Femur (tissue), 1 donor: Measurements from ENCODE around the gene PCDHGA1.

Experiments used
- DNase-seq: peaks from one replicate; pipeline ENCODE4 v3.0.0-alpha.2; 2017

Gene PCDHGA1

DNA sequence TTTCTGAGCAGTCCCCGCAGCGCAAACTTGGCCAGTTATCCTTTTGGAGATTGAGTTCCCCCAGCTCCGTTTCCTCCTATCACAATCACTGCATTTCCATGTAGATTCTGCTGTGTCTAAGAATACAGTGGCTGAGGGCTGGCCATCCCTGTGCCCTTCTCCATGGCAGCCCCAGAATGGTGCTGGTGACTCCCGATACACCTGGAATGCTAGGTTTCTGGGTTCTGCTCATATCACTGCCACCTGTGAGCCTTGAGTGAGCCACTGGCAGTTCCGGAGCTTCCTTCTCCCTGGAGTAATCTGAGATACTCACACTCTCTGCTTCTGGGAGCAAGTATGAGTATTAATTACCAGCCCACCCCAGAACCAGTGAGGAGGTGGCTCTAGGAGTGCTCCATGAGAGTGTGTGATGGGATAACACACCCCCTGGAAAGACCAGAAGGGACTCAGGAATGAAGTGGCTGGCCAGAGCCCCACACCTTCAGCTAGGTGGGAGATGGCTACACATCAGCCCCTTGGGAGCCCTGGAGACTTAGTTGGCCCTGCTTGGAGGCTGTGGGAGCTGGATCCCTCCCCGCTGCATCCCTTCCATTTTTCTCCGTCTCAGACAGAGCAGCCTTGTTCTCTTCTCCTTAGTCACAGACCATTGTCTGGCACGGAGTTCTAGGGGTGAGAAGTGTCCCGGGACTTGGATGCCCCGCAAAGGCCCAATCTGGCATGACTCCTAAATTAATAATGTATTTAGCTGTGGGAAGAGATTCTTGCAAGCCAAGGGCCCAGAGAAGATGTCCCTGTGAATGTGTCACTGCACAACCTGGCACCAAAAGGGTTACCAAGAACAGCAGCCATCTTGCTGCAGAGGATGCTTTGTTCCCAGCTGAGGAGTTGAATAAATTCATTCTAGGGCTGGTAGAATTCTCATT lies 163.4 kb downstream of the PCDHGA1 start:
- peak; percentile 27 for DNase-seq

DNA sequence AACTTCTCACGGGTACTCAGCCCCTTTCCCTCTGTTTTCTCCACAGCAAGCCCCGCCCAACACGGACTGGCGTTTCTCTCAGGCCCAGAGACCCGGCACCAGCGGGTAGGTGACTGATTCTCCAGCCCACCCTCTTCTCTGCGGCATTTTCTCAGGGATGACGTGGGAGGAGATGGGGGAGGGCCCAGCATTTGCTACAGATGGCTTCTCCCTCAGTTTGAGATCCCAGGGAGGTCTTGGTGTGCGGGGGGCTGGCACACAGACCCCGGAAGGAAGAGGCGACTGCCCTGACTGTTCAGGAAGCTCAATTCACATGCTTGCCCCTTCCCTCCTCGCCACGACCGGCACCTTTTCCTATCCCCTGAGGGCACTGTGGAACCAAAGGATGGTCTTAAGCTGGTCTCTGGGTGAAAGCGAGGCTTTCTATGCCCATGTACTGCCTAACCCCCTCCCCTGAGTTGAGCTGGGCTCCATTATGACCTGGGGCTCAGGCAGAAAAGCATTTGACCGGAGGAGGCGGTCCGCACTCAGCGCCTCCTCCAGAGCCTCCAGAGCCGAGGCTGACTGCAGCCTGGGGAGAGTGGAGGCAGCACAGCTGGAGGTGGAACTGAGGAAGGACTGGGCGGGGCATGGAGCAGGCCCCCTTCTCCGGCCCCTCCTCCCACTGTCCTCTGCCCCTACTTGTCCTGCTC lies 164.6 kb downstream of the PCDHGA1 start:
- DNase-seq, result peak; percentile 17

DNA sequence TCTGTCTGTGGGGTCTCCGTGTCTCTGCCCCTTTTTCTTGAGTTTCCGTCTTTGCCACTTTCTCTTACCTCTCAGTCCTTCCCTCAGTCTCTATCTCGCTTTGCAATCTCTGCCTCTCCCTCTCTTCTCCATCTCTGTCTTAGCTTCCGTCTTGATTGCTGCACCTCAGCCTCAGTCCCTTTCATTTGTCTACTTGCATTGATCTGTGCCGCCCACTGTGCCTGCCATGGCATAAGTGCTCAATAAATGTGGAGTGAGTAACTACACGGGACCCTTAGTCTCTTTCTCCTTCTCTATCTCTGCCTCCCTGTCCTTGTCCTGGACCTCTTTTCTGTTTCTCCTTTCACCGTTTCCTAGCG lies 165.1 kb downstream of the PCDHGA1 start:
- no peak for DNase-seq

DNA sequence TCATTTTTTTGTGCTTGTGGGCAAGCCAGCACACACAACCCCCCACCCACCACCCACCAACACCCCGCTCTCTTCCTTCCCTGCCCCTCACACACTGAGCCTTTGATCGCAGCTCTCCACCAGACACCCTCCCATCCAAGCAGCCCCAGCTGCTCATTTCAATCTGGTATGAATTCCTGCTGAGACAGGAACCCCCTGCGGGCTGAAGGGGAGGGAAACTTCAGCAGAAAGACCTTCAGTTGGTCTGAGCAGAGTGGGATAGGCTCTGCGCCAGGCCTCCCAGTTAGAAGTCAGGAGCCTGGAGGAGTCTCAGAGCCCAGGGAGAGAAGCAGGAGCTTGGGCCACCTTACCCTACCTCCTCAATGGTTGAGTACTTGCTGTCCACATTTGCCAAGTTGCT lies 165.7 kb downstream of the PCDHGA1 start:
- no peak for DNase-seq

DNA sequence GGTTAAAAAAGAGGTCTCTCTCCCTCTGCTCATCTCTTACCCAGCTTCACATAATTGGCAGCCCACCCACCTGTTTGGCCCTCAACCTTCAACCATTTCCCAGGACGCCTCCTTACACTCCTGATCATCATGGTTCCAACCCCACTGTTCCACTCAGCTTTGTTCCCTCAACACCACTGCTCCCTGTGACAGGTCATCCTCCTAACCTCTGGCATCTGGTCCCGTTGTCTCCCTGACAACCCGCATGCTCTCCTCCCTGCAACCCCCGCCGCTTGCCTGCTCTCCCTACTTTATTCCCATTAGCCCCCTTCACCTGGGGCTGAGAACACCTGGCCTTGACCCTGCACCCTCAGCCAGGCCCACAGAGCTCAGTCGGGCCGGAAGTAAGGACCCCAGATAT lies 171.4 kb downstream of the PCDHGA1 start:
- no peak for DNase-seq

DNA sequence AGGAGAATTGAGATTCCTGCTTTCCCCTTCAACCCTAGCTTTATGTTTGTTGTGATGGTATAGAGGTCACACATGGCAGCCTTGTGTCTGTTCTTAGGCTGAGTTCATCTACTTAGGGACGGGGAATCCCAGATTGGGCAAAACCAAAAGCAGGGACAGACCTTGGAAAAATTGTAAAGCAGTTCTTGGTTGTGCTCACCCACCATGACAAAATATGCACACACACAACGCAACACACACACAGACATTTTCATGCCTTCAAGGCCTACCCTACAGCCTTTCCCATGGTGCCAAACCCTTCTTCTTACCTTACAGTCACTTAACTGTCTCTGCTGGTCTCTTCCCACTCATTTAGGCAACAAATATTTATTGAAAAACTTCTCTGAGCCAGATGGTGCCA lies 173.4 kb downstream of the PCDHGA1 start:
- DNase-seq, result no peak

DNA sequence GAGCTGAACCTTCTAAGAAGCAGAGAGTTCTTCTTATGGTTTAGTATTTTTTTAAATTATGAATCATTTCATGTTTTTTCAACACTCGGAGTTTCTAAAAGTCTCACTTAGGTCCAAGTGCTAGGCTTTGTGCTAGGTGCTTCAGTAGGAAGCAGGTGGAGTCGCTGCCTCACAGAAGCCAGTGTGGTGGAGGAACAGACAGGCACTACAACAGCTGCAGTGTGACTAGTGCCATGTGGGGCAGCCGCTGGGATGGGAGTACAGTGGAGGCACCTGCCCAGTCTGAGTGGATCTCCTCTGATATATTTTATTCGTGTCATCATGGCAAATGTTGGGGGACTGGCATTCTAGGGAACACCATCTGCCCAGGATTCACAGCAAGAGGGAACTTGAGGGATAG lies 173.9 kb downstream of the PCDHGA1 start:
- DNase-seq, result no peak

DNA sequence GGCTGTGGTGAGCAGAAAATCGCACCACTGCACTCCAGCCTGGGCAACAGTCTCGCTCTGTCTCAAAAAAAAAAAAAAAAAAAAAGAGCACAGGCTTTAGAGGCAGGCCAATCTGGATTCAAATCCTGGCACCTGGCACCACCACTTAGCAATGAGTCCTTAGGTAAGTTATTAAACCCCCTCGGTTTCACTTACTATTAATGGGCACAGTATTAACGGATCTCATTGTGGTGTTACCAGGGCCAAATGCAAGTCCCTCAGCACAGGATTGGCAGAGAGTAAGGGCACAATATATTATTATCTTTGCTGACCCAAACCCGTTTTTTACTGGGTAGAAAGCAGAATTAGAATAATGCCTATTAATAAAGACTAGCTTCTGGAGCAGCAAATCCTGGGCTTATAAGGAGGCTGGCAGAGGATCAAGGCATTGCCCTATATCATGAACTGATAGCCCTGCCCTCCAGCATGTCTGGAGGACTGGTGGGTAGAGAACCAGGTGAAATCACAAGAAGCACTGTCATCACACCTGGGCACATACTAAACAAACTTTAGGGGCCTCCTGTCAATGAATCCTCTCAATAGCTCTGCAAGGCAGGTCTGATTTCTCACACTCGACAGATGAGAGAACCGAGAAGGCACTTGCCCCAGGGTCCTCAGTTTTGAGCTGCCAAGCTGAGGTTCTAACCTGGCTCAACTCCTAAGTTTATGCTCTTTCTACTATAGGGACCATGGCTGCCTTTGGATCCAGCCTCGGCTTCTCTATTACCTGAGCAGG lies 176.3 kb downstream of the PCDHGA1 start:
- DNase-seq, result no peak

DNA sequence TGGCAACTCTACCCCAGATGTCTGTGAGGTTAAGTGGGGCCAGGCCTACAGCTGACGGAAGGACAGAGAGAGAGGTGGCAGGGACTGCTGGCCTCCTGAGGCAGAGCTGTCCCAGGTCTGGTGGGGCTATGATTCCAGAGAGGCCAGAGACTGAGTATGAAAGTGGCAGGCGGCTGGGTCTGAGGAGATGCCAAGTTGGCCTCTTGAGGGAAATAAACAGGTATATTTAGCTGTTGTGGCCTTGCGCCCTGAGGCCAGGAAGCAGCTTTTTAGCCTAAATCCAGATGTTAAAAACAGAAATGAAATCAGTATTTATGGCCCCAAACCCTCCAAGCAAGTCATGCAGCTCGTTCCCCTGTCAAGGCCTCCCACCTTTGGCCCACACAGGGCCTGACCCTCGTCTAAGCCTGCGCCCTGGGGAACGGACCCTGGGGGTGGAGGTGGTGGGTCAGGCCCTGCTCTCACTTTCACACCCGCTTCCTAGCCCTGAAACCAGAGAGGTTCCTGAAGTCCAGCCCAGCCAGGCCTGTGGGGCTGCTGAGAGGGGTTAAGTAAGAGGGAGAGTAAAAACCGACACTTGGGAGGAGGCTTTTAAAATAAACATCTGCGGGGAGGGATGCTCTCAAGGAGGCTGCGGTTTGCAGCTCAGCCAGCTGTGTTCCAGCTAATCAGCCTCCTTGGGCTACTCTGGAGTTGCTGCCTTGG lies 177.2 kb downstream of the PCDHGA1 start:
- DNase-seq, result peak; percentile 88

DNA sequence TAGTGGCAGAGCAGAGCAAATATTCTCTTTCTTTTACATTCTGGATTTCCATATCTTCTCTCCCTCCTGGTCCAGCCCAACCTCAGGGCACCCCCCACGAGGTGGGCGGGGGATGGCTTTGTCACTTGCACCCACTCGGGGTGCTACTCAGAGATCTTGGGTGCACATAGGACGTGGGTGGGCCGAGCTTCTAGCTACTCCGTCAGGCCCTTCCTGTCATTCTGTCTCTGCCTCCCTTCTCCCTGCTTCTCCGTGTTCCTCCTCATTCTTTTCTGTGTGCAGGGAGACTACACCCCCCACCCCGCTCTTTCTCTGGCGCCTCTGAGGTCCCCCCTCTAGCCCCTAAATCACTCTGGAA lies 178.1 kb downstream of the PCDHGA1 start:
- DNase-seq, result no peak

DNA sequence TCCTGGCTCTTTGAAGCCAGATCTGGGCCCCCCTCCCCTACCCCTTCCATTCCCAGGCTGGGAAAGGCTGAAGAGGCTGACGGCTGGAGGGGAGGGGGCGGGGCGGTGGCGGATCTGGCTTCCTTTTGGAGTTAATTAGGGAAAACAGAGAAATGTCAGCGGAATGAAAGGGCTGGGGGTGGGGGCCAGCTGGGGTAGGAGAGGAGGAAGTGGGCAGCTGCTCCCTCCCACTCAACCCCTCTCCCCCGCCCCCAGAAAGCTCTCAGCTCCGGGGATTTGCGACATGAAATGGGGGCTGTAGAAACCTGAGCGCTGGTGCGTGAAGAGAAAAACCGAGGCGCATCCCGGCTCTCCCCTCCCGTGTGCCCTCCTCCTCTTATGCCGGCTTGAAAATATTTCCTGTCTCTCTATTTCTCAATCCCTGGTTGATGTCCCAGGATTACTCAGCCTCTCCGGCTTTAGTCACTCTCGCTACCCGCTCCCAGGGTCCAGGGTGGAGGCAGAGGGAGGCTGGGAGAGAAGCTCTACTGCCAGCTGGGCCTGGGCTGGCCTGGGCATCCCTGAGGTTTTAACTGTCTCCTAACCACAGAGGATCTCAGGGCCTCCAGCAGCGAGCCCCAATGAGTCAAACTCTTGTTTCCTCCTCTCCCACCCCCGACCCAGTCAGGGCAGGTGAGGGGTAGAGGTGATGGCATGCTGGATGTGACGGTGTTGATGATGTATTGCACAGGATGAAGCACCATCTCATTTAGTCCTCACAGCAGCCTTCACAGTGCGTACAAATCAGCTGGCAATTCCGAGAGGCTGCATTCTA lies 178.7 kb downstream of the PCDHGA1 start:
- DNase-seq, result peak; percentile 80

DNA sequence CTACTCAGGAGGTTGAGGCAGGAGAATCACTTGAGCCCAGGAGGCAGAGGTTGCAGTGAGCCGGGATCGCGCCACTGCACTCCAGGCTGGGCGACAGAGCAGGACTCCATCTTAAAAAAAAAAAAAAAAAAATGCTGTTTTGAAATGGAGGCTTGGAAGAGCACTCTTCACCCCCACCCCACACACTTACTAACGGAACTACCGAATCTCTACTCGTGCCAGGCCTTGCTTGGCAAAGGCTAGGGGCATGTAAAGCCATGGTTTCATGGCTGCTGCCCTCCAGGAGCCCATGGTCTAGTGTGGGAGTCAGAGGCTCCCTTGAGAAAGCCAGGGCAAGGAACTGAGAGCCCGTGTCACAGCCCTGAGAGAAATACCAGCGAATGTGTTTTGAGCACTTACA lies 179.8 kb downstream of the PCDHGA1 start:
- DNase-seq, result no peak

DNA sequence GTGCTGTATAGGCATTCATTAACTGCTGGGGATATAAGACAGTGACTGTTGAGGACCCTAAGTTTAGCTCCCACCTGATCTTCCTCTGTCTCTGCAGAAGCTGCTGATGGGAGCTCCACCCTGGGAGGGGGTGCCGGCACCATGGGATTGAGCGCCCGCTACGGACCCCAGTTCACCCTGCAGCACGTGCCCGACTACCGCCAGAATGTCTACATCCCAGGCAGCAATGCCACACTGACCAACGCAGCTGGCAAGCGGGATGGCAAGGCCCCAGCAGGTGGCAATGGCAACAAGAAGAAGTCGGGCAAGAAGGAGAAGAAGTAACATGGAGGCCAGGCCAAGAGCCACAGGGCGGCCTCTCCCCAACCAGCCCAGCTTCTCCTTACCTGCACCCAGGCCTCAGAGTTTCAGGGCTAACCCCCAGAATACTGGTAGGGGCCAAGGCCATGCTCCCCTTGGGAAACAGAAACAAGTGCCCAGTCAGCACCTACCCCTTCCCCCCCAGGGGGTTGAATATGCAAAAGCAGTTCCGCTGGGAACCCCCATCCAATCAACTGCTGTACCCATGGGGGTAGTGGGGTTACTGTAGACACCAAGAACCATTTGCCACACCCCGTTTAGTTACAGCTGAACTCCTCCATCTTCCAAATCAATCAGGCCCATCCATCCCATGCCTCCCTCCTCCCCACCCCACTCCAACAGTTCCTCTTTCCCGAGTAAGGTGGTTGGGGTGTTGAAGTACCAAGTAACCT lies 180.7 kb downstream of the PCDHGA1 start:
- DNase-seq, result no peak

DNA sequence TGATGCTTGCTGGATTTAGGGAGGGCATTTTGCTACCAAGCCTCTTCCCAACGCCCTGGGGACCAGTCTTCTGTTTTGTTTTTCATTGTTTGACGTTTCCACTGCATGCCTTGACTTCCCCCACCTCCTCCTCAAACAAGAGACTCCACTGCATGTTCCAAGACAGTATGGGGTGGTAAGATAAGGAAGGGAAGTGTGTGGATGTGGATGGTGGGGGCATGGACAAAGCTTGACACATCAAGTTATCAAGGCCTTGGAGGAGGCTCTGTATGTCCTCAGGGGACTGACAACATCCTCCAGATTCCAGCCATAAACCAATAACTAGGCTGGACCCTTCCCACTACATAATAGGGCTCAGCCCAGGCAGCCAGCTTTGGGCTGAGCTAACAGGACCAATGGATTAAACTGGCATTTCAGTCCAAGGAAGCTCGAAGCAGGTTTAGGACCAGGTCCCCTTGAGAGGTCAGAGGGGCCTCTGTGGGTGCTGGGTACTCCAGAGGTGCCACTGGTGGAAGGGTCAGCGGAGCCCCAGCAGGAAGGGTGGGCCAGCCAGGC lies 181.5 kb downstream of the PCDHGA1 start:
- DNase-seq, result no peak

DNA sequence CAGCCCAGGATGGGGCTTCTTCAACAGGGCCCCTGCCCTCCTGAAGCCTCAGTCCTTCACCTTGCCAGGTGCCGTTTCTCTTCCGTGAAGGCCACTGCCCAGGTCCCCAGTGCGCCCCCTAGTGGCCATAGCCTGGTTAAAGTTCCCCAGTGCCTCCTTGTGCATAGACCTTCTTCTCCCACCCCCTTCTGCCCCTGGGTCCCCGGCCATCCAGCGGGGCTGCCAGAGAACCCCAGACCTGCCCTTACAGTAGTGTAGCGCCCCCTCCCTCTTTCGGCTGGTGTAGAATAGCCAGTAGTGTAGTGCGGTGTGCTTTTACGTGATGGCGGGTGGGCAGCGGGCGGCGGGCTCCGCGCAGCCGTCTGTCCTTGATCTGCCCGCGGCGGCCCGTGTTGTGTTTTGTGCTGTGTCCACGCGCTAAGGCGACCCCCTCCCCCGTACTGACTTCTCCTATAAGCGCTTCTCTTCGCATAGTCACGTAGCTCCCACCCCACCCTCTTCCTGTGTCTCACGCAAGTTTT lies 182.1 kb downstream of the PCDHGA1 start:
- DNase-seq, result peak; percentile 86

DNA sequence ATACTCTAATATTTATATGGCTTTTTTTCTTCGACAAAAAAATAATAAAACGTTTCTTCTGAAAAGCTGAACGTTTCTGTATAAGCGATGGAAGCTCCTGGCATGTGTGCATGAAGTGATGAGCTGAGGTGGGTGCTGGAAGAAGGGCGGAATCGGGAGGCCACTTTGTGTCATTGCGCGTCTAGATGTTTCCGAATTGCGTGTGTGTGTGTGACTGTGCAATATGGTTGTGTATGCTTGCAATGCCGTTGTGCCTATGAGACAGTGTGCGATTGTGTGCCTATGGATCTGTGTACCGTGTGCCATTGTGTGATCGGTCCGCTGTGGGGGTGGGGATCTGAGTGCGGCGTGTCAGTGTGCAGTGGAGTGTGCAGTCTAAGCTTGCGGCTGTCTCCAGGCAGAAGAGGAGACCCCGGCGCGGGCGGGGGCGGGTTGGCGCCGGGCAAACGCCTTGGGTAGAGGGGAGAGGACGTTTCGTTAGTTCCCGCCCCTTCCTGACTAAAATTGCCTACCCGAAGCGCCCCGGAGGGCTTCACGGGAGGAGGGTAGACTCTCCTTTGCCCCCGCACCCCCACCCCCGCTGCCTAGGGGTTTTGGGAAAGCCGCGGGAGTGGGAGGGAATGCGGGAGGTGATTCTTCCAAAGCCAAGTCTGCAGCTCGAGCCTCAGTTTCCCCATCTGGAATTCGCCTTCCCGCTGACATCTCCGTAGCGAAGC lies 182.8 kb downstream of the PCDHGA1 start:
- DNase-seq, result peak; percentile 83

DNA sequence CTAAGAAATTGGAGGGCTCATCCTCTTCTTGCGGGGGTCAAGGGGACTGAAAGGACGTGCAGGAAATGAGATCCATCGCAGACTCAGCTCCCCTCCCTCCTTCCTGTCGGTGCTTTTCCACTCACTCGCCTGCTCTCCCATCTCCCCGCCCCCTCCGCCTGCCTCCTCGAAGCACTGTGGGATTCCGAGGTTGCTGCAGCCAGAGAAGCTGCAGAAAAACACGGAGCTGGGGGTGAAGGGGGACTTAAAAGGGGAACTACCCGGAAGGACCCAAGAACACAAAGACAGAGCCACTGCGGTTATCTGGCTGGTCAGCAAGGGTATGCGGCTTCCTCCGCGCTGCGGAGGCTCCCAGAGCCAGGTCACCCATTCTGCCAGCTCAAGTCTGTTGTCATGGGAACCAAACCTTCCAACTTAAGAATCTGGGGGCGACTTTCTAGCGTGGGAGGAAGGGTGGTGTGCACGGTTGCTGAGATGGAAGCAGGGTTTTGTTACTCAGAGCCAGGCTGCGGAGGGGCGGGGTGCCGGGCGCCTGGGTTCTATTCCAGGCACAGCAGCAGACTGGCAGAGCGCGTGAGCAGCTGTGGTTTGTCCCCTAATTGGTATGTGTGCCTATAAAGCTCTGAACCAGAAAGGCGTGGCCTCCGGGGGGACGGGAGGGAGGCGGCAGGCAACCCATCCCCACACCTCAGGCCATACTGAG lies 183.5 kb downstream of the PCDHGA1 start:
- DNase-seq, result peak; percentile 94

DNA sequence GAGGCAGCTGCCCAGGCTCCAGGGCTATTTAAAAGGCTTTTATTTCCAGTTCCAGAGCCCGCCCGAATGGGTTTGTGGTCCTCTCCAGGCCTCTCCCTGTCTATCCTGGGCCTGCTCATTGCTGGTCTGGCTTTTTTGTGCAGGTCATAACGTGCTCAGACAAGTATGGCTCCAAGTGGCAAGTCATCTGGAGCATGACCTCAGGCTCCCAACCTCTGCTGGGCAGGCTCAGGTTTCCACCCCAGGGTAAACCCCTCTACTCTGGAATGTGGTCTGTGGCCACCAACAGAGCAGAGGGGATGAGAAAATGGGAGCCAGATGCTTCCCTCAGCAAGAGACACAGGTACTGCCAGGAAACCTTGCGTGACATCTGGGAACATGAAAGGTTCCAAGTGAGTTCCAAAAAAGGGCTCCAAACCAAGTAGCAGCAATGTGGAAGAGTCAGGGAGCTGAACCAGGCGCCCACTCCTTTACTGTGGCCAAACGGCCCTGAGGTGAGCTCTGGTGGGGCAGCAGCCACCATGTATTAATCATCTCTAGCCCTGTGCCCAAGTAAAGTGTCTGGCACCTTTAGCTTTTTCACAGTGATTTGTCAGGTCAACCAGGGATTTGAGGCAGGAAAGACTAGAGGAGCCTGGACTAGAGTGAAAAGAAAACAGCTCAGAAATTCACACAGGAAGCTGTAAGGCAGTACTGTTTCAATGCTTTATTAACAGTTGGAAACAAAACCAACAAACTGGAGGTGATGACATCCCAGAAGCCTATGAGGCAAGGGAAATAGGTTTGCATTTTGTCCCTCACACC lies 184.2 kb downstream of the PCDHGA1 start:
- peak; percentile 64 for DNase-seq
